NCI-H69 (cell line): ENCODE results near the gene DIS3L2.

Source experiments
- DNase-seq: peaks from one replicate; lab custom pipeline; 2025; lab: John Stamatoyannopoulos, UW

DIS3L2 gene

DNA sequence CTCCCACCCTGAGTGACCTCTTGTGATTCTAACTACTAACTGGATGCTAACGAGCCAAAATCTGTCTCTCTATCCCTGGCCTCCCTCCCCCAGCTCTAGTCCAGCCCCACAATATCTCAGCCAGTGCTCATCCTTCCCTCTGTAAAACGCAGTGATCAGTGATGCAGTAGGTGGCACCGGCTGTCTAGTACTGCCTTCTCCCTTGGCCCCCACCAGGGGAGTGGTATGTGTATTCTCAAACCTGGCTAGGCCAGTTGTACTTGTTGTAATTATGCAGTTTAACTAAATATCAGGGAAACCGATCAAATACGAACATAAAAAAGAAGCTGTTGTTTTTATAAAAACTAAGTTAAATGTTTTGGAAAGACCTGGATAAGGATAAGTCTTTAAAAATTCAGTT, 303.8 kb downstream of the DIS3L2 start:
- no peak for DNase-seq

DNA sequence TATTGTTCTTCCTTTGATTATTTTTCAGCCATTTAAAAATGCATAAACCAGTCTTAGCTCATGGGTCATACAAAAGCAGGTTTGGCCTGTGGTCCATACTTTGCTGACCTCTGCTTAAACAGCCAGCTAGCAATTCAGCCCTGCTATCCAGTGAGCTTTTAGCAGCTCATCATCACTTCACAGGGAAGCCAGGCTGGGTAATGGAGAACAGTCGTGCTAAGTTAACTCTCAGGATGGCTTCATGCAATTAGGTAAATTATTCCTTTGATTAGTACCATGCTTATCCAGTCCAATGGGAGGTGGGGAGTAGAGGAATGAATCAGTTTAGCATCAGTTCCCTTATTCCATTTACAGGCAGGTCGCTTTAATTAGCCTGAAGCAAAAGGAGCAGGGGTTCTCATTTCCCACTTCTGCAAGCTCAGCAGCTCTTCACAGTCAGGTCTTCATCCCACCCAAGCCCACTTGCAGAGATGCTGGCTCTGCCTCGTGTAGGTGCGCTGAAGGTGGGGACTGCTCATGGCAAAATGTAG, 307.2 kb downstream of the DIS3L2 start:
- no peak for DNase-seq

- DNase-seq: no peak
Observed at GRCh38 chr2:232269867-232270266, 308.4 kb downstream of the DIS3L2 start.

GRCh38 chr2:232273903-232274643, 312.6 kb downstream of the DIS3L2 start:
- no peak for DNase-seq

- DNase-seq: peak; percentile 34
Observed at GRCh38 chr2:232275670-232276069, 314.2 kb downstream of the DIS3L2 start.

DNA sequence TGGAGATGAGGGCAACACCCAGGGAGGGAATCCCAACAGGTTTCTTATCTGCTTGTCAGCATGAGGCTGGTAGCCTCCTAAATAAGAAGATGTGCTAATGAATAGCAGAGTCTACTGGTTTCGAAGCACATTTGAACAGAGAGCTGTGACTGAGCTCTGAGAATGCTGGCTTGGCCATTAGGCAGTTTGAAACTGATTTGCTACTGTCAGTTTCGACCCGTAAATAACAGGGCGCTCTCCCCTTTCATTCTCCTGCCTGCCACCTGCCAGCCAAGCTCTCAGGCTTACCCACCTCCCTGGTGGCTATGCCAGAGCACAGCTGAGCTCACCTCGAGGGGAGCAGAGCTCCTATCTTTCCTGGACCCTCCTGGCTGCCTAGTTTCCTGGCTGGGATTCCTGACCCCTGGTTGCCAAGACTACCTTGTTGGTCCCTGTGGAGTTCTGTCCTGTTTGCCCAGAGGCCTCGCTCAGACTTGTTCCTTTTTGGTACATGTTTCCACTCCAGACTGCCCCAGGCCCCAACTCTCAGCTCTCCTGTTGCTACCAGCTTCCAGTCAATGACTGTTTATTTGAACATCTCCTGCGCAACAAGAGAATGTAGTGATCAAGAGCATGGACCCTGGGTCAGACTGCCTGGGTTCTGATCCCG, 314.7 kb downstream of the DIS3L2 start:
- peak; percentile 80 for DNase-seq

DNA sequence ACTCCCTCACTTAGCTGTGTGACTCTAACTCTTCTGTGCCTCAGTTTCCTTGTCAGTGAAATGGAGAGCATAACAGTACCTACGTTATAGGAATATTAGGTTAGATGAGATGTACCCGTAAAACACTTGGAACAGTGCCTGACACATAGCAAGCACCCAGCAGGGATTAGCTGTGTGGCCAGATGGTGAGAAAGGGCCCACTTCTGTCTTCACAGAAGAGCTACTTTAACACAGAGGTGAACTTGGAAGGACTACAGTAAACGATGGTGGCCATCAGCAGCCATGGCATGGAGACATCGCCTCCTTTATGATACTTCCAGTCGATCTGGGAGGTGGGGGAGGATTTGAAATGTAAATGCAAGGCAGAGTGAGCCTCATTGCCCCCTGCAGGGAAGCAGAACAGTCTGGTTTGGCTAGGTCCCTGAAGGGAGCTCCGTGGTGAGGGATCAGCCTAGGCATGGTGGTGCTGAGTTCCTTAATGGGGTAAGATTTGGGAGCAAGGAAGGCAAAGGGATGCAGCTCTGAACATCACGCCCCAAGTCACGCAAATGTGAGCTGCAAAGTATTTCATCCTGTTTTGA, 315.3 kb downstream of the DIS3L2 start:
- DNase-seq: peak; percentile 70

DNA sequence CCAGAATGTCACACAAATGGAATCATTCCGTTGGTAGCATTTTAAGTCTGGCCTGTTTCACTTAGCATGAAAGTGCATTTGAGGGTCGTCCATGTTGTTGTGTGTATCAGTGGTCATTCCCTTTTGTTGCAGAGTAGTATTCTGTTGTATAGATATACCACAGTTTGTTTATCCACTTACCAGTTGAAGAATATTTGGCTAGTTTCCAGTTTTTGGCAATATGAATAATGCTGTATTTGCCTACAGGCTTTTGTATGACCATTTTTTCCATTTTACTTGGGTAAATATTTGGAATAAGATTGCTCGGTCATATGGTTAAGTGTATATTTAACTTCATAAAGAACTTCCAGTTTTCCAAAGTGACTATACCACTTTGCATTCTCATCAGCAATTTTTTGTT, 317.0 kb downstream of the DIS3L2 start:
- no peak for DNase-seq

GRCh38 chr2:232280341-232280740, 318.8 kb downstream of the DIS3L2 start:
- DNase-seq: no peak

- no peak for DNase-seq
Observed at GRCh38 chr2:232281858-232282507, 320.5 kb downstream of the DIS3L2 start.

DNA sequence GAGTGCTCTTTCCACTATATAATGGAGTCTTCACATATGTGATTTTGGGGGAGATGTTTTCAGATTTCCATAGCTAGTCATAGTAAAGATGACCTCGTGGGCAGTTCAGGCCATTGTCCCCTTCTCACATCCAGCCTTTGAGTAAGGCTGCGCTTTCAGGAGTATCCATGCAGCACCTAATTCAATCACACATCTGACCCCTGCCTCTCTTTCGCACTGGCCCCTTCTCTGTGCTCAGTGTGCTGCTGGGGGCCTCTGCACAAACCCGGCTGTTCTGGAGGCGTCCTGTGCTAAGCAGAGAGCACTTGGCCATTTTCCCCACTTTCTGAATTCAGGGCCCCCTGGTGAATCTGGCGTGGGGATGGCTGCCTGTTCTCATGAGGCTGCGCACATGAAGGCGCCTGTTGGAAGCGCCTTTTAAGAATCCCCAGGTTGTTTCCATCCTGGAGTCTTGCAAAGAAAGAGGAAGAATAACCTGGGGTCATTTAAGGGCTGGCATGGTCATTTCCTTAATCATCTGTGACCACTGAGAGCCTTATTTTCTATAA, 321.1 kb downstream of the DIS3L2 start:
- DNase-seq: no peak

DNA sequence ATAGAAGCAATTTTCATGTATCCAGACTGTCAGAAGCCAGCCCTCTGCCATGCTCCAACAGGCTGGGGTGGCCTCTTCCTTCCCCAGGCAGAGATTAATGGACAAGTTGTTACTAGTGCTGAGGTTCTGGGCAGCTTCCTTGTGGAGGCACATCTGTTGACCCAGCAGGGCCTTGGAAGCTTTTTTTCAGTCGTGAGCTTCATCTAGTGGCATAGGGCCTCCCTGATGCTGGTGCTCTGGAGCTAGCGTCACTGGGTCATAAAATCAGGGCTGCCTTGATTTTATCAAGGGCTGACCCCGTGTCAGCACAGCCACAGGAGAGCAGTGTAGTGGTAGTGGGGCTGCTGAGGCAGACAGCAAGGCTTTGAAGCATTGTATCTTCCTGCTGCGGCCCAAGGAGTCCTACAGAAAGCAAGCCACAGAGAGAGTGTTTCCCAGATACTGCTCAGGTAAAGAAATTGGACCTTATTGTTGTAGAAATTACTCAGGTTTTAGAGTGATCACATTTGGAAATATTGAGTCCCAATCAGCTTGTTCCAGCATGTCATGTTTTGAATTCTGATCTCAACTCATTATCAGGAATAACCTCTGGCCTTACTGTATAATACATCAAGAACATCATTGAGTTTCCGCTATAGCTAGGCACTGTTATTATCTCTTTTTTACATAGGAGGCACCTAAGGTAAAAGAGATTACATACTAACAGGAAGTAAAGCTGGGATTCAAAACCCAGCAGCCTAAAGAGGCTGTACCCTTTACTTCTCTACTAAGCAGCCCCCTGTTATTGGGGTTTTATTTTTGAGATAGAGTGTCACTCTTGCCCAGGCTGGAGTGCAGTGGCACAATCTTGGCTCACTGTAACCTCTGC, 324.7 kb downstream of the DIS3L2 start:
- peak; percentile 30 for DNase-seq

DNA sequence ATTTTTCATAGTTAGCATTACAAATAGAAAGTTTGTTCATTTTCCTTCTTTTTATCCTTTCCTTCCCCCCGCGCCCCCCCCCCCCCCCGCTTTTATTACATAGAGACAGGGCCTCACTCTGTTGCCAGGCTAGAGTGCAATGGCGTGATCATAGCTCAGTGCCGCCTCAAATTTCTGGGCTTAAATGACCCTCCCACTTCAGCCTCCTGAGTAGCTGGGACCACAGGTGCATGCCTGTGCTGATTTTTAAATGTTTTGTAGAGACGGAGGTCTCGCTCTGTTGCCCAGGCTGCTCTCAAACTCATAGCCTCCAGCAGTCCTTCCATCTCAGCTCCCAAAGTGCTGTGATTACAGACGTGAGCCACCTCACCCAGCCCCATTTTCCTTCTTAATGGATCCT, 325.8 kb downstream of the DIS3L2 start:
- no peak for DNase-seq

DNA sequence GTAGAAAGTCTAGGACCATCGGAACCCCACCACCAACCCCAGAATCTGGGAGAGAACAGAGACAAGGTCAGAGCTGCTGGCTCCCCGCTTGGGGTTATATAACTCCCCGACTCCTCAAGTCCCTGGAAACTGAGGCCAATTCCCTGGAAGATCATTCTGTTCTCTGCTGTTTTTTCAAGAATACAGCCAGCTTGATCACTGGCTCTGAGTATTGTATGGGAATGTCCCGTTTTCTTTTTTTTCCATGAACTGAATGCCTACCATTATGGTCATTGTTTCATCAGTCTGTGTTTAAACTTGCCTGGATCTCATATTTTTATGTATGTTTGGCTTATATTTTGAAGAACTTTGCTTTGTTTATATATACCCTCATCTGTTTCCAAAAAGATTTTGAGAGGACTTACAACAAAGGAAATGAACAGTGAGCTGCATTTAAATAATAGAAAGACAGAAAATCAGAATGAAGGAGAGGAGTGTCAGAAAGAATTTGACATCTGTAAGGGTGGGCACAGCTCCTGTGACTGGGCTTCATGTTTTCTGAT, 327.0 kb downstream of the DIS3L2 start:
- no peak for DNase-seq

GRCh38 chr2:232290668-232291067, 329.2 kb downstream of the DIS3L2 start:
- no peak for DNase-seq

GRCh38 chr2:232291343-232291742, 329.8 kb downstream of the DIS3L2 start:
- no peak for DNase-seq

DNA sequence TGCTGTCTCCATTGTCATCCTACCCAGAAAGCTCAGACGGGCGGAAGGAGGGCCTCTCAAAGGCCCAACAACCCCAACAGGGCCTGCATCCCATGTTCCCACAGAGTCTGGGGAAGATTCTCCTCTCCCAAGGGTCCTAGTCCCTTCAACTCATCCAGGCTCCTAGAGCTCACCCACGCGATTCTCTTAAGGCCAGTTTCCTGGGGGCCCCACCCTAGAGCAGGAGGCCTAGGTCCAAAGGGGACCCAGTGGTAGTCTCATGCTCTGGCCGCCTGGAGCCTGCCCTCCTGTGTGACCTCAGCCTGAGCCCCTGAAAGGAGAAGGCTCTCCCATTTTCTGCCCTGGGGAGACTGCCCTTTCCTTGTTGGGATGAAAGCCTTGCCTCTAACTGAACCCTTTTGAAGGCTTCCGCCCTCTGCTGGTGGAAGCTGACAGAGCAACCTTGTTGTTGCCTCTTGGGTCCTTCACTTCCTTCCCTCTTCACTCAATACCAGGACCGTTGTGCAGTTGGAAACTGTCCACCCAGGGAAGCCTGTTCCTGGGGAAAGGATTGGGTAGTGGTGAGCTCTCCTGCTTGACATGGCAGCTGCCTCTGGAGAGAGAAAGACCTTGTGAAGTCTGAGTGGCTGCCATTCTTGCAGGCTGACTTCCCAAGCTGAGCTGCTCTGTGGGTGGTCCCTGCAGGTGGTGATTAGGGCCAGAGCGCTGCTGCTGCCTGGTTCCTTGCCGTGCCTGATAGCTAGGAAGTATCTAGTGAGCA, 331.1 kb downstream of the DIS3L2 start:
- DNase-seq: peak; percentile 66

DNA sequence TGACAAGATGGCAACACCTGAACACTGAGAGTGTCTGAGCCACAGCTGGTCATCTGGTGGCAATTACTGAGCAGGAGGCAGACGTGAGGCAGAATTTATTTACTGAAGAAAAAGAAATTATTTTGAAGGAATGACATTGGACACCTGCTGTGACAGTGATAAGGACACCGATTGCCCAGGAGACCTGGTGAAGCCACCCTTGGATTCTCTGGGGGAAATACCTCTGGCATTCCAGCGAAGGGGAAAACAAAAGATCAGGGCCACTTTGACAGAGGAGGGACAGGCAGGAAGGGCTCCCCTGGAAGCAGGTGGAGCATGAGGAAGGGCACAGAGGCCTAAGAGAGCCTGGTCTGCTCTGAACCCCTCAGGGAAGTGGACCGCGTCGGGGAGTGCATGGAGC, 331.7 kb downstream of the DIS3L2 start:
- DNase-seq: no peak

DNA sequence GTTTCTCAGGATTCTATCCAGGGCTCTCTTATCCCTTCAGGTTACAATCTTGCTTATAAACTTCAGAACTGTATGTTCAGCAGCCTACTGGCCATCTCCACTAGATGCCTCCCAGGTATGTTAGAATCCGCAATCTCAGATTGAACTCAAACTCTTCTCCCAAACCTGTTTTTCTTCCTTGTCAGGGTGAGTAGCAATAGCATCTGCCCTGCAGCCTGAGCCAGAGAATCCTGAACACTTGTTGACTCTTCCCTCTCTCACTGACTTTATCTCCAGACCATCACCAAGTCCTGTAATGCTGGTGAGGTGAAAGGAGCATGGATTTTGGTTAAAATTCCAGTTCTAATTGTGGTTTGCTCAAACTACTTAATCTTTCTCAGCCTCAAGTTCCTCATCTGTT, 334.5 kb downstream of the DIS3L2 start:
- DNase-seq: no peak

DNA sequence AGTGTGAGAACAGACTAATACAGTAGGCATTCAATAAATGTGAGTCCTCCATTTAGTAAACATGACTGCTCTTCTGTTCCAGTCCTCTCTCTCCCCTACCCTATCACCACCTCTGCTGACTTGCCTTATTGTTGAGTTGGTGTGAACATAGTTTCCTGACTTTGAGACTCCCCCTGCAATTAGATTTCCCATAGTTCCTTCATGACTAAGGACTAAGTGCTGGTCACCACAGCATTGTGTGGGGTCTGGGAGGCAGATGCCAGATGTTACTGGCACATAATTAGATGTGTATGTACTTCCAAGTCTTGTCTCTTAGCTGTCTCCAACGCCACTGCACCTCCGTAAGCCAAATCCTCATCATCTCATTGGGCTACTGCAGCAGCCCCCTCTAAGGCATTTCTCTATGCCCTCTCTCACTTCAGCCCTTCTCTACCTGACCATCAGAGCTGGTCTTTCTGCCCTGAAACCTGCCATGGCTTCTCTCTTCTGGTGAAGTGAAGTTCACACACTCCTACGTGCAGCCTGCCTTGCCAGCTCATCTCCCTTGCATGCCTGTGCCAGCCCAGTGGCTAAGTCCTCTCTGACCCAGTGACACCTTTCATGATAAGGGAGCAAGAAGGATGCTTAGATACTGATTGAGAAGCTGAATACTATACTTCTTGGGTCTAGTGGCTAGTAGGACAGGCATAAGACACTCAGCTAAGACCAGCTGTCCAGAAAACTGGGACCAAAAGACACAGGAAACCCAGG, 335.4 kb downstream of the DIS3L2 start:
- no peak for DNase-seq
